Fibroblast of gingiva (primary cell): ENCODE measurements around the gene RIMBP2.

Experiments
- DNase-seq: peaks from one replicate; pipeline ENCODE4 v3.0.0-alpha.2; 2011; ENCODE audit warnings: low read depth

The RIMBP2 gene

GRCh38 chr12:130633771-130634170 is 82.3 kb downstream of the RIMBP2 start:
- no peak for DNase-seq

- no peak for DNase-seq
Measured at GRCh38 chr12:130632642-130633041, 83.5 kb downstream of the RIMBP2 start.

GRCh38 chr12:130628304-130628703 is 87.8 kb downstream of the RIMBP2 start:
- no peak for DNase-seq

- DNase-seq, result no peak
Measured at GRCh38 chr12:130627175-130627574, 88.9 kb downstream of the RIMBP2 start.

- DNase-seq, result no peak
Measured at GRCh38 chr12:130626601-130627000, 89.5 kb downstream of the RIMBP2 start.

GRCh38 chr12:130625201-130625600 is 90.9 kb downstream of the RIMBP2 start:
- DNase-seq, result no peak

- no peak for DNase-seq
Measured at GRCh38 chr12:130622803-130623202, 93.3 kb downstream of the RIMBP2 start.

GRCh38 chr12:130621696-130622298 is 94.3 kb downstream of the RIMBP2 start:
- DNase-seq, result no peak

GRCh38 chr12:130620756-130621155 is 95.3 kb downstream of the RIMBP2 start:
- no peak for DNase-seq

GRCh38 chr12:130620281-130620680 is 95.8 kb downstream of the RIMBP2 start:
- DNase-seq, result no peak

GRCh38 chr12:130619385-130620001 is 96.6 kb downstream of the RIMBP2 start:
- no peak for DNase-seq

GRCh38 chr12:130617219-130617618 is 98.9 kb downstream of the RIMBP2 start:
- no peak for DNase-seq

GRCh38 chr12:130615861-130616345 is 100.2 kb downstream of the RIMBP2 start:
- DNase-seq, result no peak

GRCh38 chr12:130614530-130614905 is 101.6 kb downstream of the RIMBP2 start:
- DNase-seq, result no peak

GRCh38 chr12:130613831-130614529 is 102.1 kb downstream of the RIMBP2 start:
- no peak for DNase-seq

- no peak for DNase-seq
Measured at GRCh38 chr12:130613131-130613530, 103.0 kb downstream of the RIMBP2 start.

- DNase-seq, result no peak
Measured at GRCh38 chr12:130611026-130611905, 104.8 kb downstream of the RIMBP2 start.

- no peak for DNase-seq
Measured at GRCh38 chr12:130609966-130610365, 106.1 kb downstream of the RIMBP2 start.

GRCh38 chr12:130608831-130609230 is 107.3 kb downstream of the RIMBP2 start:
- no peak for DNase-seq

GRCh38 chr12:130608132-130608531 is 108.0 kb downstream of the RIMBP2 start:
- no peak for DNase-seq

- no peak for DNase-seq
Measured at GRCh38 chr12:130606231-130606630, 109.9 kb downstream of the RIMBP2 start.

- no peak for DNase-seq
Measured at GRCh38 chr12:130603396-130603965, 112.6 kb downstream of the RIMBP2 start.
